GM13977 (cell line): ENCODE data around the gene NUDT11.

Experiments
- DNase-seq: peaks from one replicate; pipeline ENCODE4 v3.0.0; 2012; ENCODE audit warnings: low spot score
- CTCF ChIP-seq: IDR thresholded peaks from 2 replicates; pipeline ENCODE4 v1.5.1; 2012; ENCODE audit warnings: mild to moderate bottlenecking, control low read depth; ENCODE audit not compliant: insufficient read depth; ENCODE audit errors: extremely low read depth, missing control alignments
- in situ Hi-C: fragments of 300-500 bp; cut with MboI; formaldehyde crosslinking; loops from one replicate; pipeline ENCODE4 v1.12.0; 2022; ENCODE audit warnings: low sequenced_read_pairs, low pct_unique_long_range_greater_than_20kb, mixed read lengths, inconsistent platforms; ENCODE audit not compliant: unreplicated experiment

The NUDT11 gene

GRCh38 chrX:51456246-51456645 is 40.1 kb downstream of the NUDT11 start:
- in situ Hi-C loops: loop anchor here (25.0 kb wide), 1 partner anchor 319 kb away; no protein-coding TSS in a partner anchor
- TF ChIP-seq CTCF: no peak
- DNase-seq: no peak

GRCh38 chrX:51440365-51440764 is 56.0 kb downstream of the NUDT11 start:
- in situ Hi-C loops: no loop called here
- no peak for DNase-seq
- TF ChIP-seq CTCF: no peak
